ENCODE data around the gene GABRB2.

GABRB2 gene

DNA sequence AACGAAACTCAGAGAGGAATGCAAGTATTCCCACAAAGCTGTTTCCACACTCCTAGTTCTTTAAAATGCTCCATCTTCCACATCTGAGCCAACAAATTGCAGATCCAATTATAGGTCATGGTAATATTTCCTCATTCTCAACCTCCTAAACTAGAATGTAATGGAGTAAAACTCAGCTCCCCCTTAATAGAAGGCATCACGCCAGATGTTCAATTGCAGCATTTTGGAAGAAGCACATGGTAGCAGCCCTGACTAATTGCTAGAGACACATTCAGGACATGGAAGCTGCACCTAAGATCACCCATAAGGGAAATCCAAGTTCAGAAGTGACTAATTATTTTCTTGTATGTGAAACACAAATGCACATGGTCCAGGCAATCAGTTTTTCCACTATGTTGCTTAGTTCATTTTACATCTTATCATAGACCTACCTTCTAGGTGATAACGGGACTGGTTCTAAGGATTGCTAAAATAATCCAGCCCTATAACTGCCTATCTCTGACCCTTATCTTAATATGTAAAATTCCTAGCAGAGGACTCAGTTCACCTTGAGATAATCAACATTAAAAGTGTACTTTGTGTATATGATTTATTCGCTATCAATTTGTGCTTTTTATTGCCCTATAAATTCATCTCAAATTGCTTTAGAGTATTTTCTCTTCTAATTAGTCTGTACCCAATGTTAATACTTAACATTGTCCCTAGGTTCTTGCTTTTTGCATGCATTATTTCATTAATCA is 75.1 kb downstream of the GABRB2 start:
- peak; percentile 9 for DNase-seq

- DNase-seq = no peak
Measured at GRCh38 chr5:161467703-161468102, 78.8 kb downstream of the GABRB2 start.

GRCh38 chr5:161460741-161461140 is 85.8 kb downstream of the GABRB2 start:
- DNase-seq = no peak

DNA sequence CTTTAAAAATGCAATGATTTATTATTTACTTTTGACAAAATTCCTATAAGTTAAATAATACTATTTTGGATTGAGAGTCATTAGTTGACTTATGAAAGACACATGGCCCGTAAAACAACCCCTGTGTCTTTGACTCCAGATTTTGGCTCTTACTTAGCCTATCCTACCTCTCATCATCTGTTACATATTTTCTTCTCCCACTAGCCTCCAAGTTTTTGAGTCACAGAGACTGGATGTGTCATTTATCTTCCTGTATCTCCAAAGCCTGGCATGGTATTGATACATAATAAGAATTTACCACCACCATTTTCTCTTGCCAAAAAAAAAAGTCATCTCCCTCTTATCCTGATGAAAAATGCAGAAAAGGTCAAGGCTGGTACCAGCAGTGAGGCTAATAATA is 99.9 kb downstream of the GABRB2 start:
- DNase-seq = peak; percentile 98

DNA sequence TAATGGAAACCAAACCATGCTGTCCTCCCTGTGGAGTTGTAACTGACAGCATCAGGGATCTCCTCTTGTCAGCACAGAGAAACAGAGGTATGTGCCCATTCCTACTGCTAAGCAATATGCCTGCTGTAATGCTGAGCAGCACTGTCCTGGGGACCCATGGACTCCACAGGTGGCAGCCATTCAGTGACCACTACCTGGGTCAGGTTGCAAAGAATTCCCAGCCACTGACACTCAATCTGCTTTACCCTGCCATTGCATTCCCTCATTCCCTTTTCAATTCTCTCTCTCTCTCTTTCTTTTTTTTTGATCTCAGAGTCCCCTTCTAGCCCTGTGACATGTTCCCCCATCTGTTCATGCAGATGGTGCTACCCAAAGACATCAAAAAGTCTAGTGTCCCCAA is 104.1 kb downstream of the GABRB2 start:
- DNase-seq = no peak

- no peak for DNase-seq
Measured at GRCh38 chr5:161432798-161433197, 113.7 kb downstream of the GABRB2 start.

- DNase-seq = no peak
Measured at GRCh38 chr5:161431963-161432362, 114.6 kb downstream of the GABRB2 start.

GRCh38 chr5:161421067-161421466 is 125.5 kb downstream of the GABRB2 start:
- DNase-seq = no peak

- DNase-seq = peak; percentile 80
Measured at GRCh38 chr5:161420521-161420920, 126.0 kb downstream of the GABRB2 start.

DNA sequence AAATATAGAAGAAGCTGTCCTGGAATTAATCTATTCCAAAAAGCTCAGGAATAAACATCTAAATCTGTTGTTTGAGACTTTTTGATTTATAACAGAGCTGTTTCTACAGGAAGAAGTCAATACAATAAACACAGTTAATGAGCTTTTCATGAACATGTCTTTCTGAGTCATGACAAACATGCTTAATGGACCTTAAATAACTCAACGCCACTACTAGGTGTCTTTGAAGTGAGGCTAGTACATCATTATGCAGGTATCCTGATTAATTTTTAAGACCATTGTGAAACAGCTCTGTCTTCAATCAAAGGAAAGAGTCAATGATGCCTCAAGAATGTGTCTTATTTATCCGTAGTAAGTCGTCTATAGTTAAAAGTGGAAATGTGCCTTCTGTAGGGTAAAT is 131.6 kb downstream of the GABRB2 start:
- DNase-seq = peak; percentile 59

DNA sequence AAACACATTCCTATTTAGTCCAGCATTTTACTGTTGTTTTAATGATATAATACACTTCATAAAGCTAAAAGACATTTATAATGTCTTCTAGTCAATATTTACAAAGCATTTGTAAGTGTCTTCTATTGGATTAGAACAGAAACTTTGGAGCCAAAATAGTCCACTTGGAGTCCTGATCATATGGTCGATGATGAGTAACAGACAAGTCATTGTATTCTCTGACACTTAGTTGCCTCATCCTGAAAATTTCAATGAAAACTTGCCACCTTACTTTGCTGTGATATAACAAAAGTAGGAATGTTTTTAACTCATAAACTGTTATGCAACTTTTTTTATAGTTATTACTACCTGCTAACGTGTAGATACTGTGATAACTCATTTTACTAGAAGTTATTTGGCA is 132.5 kb downstream of the GABRB2 start:
- DNase-seq = peak; percentile 51

- no peak for DNase-seq
Measured at GRCh38 chr5:161412792-161413191, 133.7 kb downstream of the GABRB2 start.

DNA sequence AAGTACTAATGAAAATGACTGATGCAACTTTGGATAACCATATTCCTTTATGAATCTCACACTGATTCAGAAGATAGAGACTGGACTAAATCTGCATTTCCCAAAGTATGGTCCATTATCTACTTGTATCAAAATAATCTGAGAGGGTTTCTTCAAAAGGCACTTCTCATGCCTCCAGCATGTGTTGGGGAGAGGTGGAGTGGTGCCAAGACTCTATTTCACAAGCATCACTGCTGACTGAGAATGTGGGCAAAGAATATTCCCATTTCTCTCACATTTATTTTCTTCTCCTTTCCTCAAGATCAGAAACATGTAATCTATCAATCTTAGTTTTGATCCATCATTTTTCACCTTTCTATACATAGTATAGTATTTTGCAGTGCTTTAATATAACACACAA is 135.4 kb downstream of the GABRB2 start:
- peak; percentile 14 for DNase-seq

GRCh38 chr5:161410640-161411039 is 135.9 kb downstream of the GABRB2 start:
- no peak for DNase-seq

- no peak for DNase-seq
Measured at GRCh38 chr5:161409471-161409870, 137.1 kb downstream of the GABRB2 start.

DNA sequence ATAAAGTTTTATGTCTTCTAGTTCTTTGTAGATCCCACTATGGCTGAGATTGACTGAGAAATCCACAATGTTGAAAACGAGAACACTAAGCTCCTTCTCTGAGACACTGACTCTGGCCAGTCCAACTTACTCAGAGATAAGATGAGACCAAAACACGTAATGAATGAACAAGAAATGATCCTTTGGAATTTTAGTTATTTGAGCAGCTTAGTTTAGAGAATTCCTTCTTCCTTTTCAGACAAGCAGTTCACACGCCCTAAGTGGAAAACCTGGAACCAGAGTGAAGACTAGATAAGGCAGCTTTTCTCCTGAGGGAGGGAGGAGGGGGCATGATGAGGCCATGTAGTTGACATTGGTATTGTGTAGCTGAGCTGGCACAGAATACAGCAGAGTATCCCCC is 139.6 kb downstream of the GABRB2 start:
- no peak for DNase-seq

DNA sequence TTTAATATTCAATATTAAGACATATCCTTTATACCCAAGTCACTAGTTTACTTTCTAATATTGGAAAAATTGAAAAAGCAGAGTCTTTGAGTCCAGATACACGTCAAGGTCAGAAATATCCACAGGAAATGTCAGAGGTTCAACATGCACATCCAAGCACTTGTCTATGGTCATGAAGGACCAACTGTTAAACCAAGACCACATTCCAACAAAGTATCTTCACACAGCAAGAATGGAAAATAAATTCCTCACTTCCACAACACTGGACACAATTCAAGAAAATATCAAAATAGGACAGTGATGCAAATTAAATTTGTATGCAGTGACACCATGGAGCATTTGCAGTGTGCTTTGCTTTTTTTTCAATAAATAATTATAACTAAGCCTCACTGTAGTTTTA is 142.5 kb downstream of the GABRB2 start:
- no peak for DNase-seq

GRCh38 chr5:161403121-161403520 is 143.4 kb downstream of the GABRB2 start:
- no peak for DNase-seq

DNA sequence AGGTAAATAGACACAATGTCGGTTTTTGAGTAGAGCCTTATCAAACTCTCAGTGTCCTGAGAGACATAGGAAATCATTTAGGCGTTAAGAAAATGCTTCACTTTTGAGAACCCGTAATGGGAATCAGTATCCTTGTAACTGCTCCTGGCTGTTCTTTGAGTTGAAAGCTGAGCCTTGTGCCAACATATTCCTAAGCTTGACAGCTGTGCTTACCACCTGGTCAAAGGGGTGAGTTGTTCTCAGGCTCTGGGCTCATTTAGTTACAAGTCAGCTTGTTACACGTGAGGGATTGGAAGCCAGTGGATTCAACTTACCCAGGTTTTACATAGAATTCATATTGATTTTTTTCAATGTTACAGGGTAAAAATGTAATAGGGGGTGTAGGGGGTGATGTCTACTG is 145.9 kb downstream of the GABRB2 start:
- DNase-seq = peak; percentile 93

DNA sequence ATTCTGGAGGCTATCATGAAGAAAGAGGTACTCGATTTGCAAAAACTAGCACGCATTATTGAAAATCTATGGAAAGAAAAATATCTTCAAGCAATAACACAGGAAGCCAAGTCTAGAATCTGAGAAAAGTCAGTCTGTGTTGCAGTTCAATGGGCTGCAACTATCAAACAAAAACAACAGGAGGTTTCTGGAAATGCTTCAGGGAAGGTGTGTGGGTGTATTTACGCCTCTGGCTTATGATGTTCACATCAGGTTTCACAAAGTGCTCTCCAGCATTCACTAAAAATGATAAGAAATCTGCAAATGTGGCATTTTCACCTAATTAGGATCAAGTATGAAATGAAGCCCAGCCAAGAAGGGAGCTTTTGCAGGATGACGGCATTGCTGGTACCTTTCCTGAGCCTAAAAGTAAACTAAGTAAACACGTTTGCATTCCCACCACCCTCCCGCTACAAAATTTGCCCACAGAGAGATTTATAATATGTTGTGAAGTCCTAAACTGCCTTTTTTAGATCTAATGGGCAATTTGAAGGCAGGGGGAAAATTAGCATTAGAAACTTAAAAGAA is 146.4 kb downstream of the GABRB2 start:
- DNase-seq = peak; percentile 79

- no peak for DNase-seq
Measured at GRCh38 chr5:161397448-161397847, 149.1 kb downstream of the GABRB2 start.

DNA sequence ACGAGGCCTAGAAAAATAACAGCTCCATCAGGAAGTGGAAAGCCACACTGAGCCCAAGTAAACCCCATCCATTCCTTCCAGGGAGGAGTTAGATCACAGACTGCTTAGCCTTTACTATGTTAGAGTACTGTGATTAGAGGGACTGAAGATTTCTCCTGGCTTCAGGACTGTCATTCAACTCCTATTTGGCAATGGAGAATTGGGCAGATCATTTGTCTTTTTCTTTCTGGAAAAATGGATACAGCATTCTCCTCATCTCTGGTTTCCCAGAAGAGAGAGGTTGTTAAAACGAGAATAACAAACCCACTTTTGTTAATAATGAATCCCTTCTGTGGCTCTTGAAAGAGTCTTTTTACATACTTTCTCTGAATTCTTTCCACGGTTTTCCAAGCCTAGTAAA is 150.4 kb downstream of the GABRB2 start:
- DNase-seq = no peak

GRCh38 chr5:161391724-161392123 is 154.8 kb downstream of the GABRB2 start:
- DNase-seq = no peak

GRCh38 chr5:161391016-161391415 is 155.5 kb downstream of the GABRB2 start:
- DNase-seq = peak; percentile 72

DNA sequence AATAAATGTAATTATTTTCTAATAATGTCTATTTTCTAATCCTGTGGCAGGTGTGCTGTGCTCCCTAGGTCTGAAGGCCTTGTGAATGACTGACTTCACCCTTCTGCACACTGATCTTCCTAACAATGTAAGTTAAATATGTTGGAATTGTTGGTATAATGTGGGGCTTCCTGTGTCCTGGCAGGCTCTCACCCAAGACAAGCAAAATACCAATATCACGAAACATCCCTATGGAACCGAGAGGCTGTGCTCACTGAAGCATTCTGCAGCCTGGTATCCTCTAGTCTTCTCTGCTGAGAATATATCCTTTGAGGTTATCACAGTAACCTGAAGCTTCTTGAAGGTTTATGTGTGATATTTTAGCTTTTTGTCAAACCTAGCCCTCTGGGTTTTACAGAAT is 159.4 kb downstream of the GABRB2 start:
- DNase-seq = no peak

All from NCI-H446 treated with DMSO at 0.1 percent for 48 hours (cell line).